Measurements from ENCODE around the gene RHOH. TPM values are rescaled to one million over a fixed set of nuclear protein-coding genes. Genes with fewer than 3 reads are reported as not detected.
A peak's percentile ranks its signal among the peaks of the same experiment; 100 is the strongest.

The RHOH gene
- polyA plus RNA-seq, 1 donor (not counting 4 experiments of a cell fraction or from before 2014, with no cell fraction given): 0.04 TPM

DNA sequence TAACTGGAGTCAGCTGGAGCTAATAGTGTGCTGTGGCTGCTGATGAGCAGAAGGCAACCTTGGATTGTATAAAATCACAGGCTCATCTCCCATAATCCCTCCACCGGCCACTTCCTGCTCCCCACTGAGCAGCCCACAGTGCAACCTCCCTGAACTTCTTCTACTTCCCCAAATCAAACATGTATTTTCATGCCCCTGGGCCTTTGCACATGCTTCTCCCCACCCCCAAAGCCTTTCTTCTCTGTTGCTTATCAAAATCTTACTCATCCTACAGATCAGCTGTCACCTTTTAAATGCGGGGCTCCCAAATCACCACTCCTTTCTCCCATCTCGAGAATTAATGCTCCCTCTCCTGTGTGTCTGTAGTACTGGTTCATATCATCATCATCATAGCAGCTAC lies 35.8 kb downstream of the RHOH start:
- FAIRE-seq: no peak
- Histone ChIP-seq H3K27ac (ENCODE audit: control insufficient read depth, insufficient read depth, low read length) (no peak overlapping the region), H3K9ac (ENCODE audit: control insufficient read depth, extremely low read depth, insufficient read depth, low read length) (no peak overlapping the region), H3K9me1 (ENCODE audit: control insufficient read depth, extremely low read depth, insufficient read depth, low read length) (no peaks in the 10 kb centered on the region), H3K36me3 (ENCODE audit: control insufficient read depth in 2 of 2, extremely low read depth in 1 of 2, insufficient read depth in 2 of 2, low read length in 2 of 2) (no peaks in the 10 kb centered on the region), H3K27me3 (ENCODE audit: control insufficient read depth, extremely low read depth, insufficient read depth, low read length) (no peaks in the 10 kb centered on the region), H2AFZ (ENCODE audit: control insufficient read depth, low read length) (peak overlapping the region; percentile 37), H3K9me3 (ENCODE audit: control insufficient read depth, low read depth, low read length) (no peaks in the 10 kb centered on the region), H3K4me2 (ENCODE audit: control insufficient read depth, extremely low read depth, insufficient read depth, low read depth, low read length) (no peak overlapping the region), H3K79me2 (ENCODE audit: control insufficient read depth, insufficient read depth, low read length) (no peaks in the 10 kb centered on the region), H3K4me3 (ENCODE audit: control insufficient read depth in 2 of 3, extremely low read depth in 1 of 3, insufficient read depth in 2 of 3, low read depth in 1 of 3, low read length in 3 of 3) (no peak overlapping the region), H3K4me1 (ENCODE audit: control insufficient read depth, extremely low read depth, insufficient read depth, low read length) (peaks cover 4% of the 10 kb centered on the region), H4K20me1 (ENCODE audit: control insufficient read depth, extremely low read depth, insufficient read depth, low read length) (no peaks in the 10 kb centered on the region)
- dilution Hi-C loops (cut with MboI; ENCODE audit: extremely low pct_ligation_motif_present, low sequenced_read_pairs): no loop called here
- no peak for TF ChIP-seq EZH2 (IDR thresholded peaks at IDR 0.05; ENCODE audit: low read length)
- TF ChIP-seq, protein P1, sequence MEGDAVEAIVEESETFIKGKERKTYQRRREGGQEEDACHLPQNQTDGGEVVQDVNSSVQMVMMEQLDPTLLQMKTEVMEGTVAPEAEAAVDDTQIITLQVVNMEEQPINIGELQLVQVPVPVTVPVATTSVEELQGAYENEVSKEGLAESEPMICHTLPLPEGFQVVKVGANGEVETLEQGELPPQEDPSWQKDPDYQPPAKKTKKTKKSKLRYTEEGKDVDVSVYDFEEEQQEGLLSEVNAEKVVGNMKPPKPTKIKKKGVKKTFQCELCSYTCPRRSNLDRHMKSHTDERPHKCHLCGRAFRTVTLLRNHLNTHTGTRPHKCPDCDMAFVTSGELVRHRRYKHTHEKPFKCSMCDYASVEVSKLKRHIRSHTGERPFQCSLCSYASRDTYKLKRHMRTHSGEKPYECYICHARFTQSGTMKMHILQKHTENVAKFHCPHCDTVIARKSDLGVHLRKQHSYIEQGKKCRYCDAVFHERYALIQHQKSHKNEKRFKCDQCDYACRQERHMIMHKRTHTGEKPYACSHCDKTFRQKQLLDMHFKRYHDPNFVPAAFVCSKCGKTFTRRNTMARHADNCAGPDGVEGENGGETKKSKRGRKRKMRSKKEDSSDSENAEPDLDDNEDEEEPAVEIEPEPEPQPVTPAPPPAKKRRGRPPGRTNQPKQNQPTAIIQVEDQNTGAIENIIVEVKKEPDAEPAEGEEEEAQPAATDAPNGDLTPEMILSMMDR (optimal IDR thresholded peaks at IDR 0.05 in 1 of 3, IDR thresholded peaks at IDR 0.05 in 1 of 3, conservative IDR thresholded peaks at IDR 0.05 in 1 of 3; ENCODE audit: extremely low read depth in 1 of 3, insufficient read depth in 2 of 3, low read length in 3 of 3): no peak
- no peak for DNase-seq (ENCODE audit: low read depth, low spot score)

GRCh38 chr4:40233227-40233626 lies 36.4 kb downstream of the RHOH start:
- Histone ChIP-seq H3K27me3 (ENCODE audit: control insufficient read depth, extremely low read depth, insufficient read depth, low read length) (no peaks in the 10 kb centered on the region), H3K4me1 (ENCODE audit: control insufficient read depth, extremely low read depth, insufficient read depth, low read length) (peaks cover 4% of the 10 kb centered on the region), H3K27ac (ENCODE audit: control insufficient read depth, insufficient read depth, low read length) (no peak overlapping the region), H3K36me3 (ENCODE audit: control insufficient read depth in 2 of 2, extremely low read depth in 1 of 2, insufficient read depth in 2 of 2, low read length in 2 of 2) (no peaks in the 10 kb centered on the region), H4K20me1 (ENCODE audit: control insufficient read depth, extremely low read depth, insufficient read depth, low read length) (no peaks in the 10 kb centered on the region), H3K79me2 (ENCODE audit: control insufficient read depth, insufficient read depth, low read length) (no peaks in the 10 kb centered on the region), H3K4me2 (ENCODE audit: control insufficient read depth, extremely low read depth, insufficient read depth, low read depth, low read length) (no peak overlapping the region), H3K9ac (ENCODE audit: control insufficient read depth, extremely low read depth, insufficient read depth, low read length) (no peak overlapping the region), H3K4me3 (ENCODE audit: control insufficient read depth in 2 of 3, extremely low read depth in 1 of 3, insufficient read depth in 2 of 3, low read depth in 1 of 3, low read length in 3 of 3) (no peak overlapping the region), H2AFZ (ENCODE audit: control insufficient read depth, low read length) (no peak overlapping the region), H3K9me3 (ENCODE audit: control insufficient read depth, low read depth, low read length) (no peaks in the 10 kb centered on the region), H3K9me1 (ENCODE audit: control insufficient read depth, extremely low read depth, insufficient read depth, low read length) (no peaks in the 10 kb centered on the region)
- TF ChIP-seq, protein P1 (optimal IDR thresholded peaks at IDR 0.05 in 1 of 3, IDR thresholded peaks at IDR 0.05 in 1 of 3, conservative IDR thresholded peaks at IDR 0.05 in 1 of 3; ENCODE audit: extremely low read depth in 1 of 3, insufficient read depth in 2 of 3, low read length in 3 of 3): no peak
- TF ChIP-seq EZH2 (IDR thresholded peaks at IDR 0.05; ENCODE audit: low read length): no peak
- FAIRE-seq (no peak), DNase-seq (ENCODE audit: low read depth, low spot score) (no peak)
- dilution Hi-C loops (cut with MboI; ENCODE audit: extremely low pct_ligation_motif_present, low sequenced_read_pairs): no loop called here

All from keratinocyte (primary cell).